Pancreas (tissue), 10 donors: Measurements from ENCODE around the gene GTF3A. TPM values are rescaled to one million over a fixed set of nuclear protein-coding genes. Genes with fewer than 3 reads are reported as not detected.

Source experiments
- ATAC-seq, 4 donors: fragments of 200-7000 bp; cut with Tn5 transposase; one replicate each; pipeline versions ENCODE4 v1.8.0 to v1.9.1; 2020; ENCODE audit warnings: mild to moderate bottlenecking in 4 of 4, moderate library complexity in 4 of 4
- DNase-seq, 6 donors: peaks; one replicate each; pipeline ENCODE4 v3.0.0-alpha.2; 2020
- FAIRE-seq: peaks from 2 replicates; lab custom pipeline; 2012; peaks lifted over from hg19 to GRCh38; lab: Jason Lieb, UNC
- H3K27ac ChIP-seq, 4 donors: fragments of 200-600 bp; sonication (generic); 1 replicate in 3 of 4; 2 replicates in 1 of 4; pipeline versions ENCODE4 v1.5.0 to v1.8.0; 2020
- H3K27me3 ChIP-seq, 4 donors: fragments of 200-600 bp; one replicate each; pipeline ENCODE4 v1.8.0; 2021
- H3K36me3 ChIP-seq, 3 donors: fragments of 200-600 bp; sonication (generic) in 1 of 3; one replicate each; pipeline versions ENCODE4 v1.5.0 to v1.8.0; 2020 to 2021
- H3K4me1 ChIP-seq, 3 donors: fragments of 200-600 bp; one replicate each; pipeline ENCODE4 v1.8.0; 2021
- H3K4me3 ChIP-seq, 4 donors: fragments of 200-600 bp; sonication (generic) in 2 of 4; one replicate each; pipeline versions ENCODE4 v1.5.0 to v1.8.0; 2020 to 2021
- H3K9me3 ChIP-seq, 4 donors: fragments of 200-600 bp; one replicate each; pipeline ENCODE4 v1.8.0; 2021
- CTCF ChIP-seq, 4 donors: fragments of 200-600 bp; sonication (generic) in 3 of 4; IDR thresholded peaks; one replicate each; pipeline versions ENCODE4 v1.5.0 to v1.8.0; 2021; ENCODE audit warnings: antibody characterized with exemption in 4 of 4
- WGBS, 2 donors: extraction: QIAGEN DNeasy Blood & Tissue Kit; methylation state at CpG; one replicate each; pipeline ENCODE4 v1.1.7; 2013; 5-methylcytosine and 5-hydroxymethylcytosine counted together
- intact Hi-C, 3 donors: fragments of 100-400 bp; cut with DNase I; formaldehyde crosslinking; loops; one replicate each; pipeline versions ENCODE4 v1.11.1 to v1.14.2; 2022
- polyA plus RNA-seq, 2 donors: library from polyadenylated mRNA; stranded (reverse); fragments of 200-250 nt; gene quantifications; one replicate each; pipeline ENCODE4 v1.2.3, GENCODE V29; 2013
- total RNA-seq, 6 donors: library from RNA; stranded (reverse); fragmentation: NEBNext Ultra II Directional in 4 of 6; extraction: Animal tissue kit (Norgen Biotek cat#: 25700) in 4 of 6; gene quantifications; one replicate each; pipeline versions ENCODE4 v1.2.1 to v1.2.4, GENCODE V29; 2021 to 2023
- donor health status: healthy with polysubstance abuse.
- donor health status: DM: no; HTN: no; CAD: no; lungs with moderate emphysema.
- donor health status: DM: no; HTN: no; CAD: no.
- donor health status: control.
- donor health status: control.
- donor health status: Bipolar disorder and iron deficiency.
- donor health status: DM: yes; HTN: yes; CAD: no.
- donor health status: DM: no; HTN: no; CAD: no.
- donor health status: DM: no; HTN: no; CAD: no.
- donor health status: DM: yes; HTN: yes; CAD: no.

Gene GTF3A
- total and polyA plus RNA-seq, 8 donors = 39.5 to 130 (median 54.3) TPM

- H3K27me3 ChIP-seq = no peaks in the 10 kb centered on the region
- peaks cover 5 to 14% (median 14%) of the 10 kb centered on the region in 3 donors for H3K4me1 ChIP-seq
- 86 to 94% methylated on average over 2 of the region's 2 CpGs for WGBS, 2 donors
- ATAC-seq (no peak), FAIRE-seq (no peak), DNase-seq (no peak)
- peaks cover 0 to 12% (median 7%) of the 10 kb centered on the region in 3 donors for H3K36me3 ChIP-seq
- no peak overlapping the region for H3K27ac ChIP-seq
- no peak overlapping the region for H3K4me3 ChIP-seq
- no peaks in the 10 kb centered on the region for H3K9me3 ChIP-seq
- intact Hi-C loops = no loop called here
- no peak for TF ChIP-seq CTCF (IDR thresholded peaks at IDR 0.05)
Observed at GRCh38 chr13:27427641-27428040, 3.2 kb downstream of the GTF3A start.

- FAIRE-seq (no peak), ATAC-seq (no peak), DNase-seq (no peak)
- TF ChIP-seq CTCF (IDR thresholded peaks at IDR 0.05) = no peak
- intact Hi-C loops = no loop called here
- Histone ChIP-seq H3K4me3 (no peak overlapping the region), H3K36me3 (peaks cover 0 to 17% (median 12%) of the 10 kb centered on the region in 3 donors), H3K4me1 (peaks cover 5 to 14% (median 14%) of the 10 kb centered on the region in 3 donors), H3K9me3 (no peaks in the 10 kb centered on the region), H3K27ac (no peak overlapping the region), H3K27me3 (no peaks in the 10 kb centered on the region)
- 80 to 86% methylated on average over 5 of the region's 5 CpGs for WGBS, 2 donors
Observed at GRCh38 chr13:27428160-27428559, 3.7 kb downstream of the GTF3A start.

- intact Hi-C loops = no loop called here
- H3K36me3 ChIP-seq = peaks cover 3 to 48% (median 18%) of the 10 kb centered on the region in 3 donors
- FAIRE-seq = no peak
Observed at GRCh38 chr13:27432180-27432579, 7.8 kb downstream of the GTF3A start.

GRCh38 chr13:27432611-27433210, 8.3 kb downstream of the GTF3A start:
- WGBS, 2 donors = 72 to 74% methylated on average over 12 of the region's 12 CpGs
- H3K27ac ChIP-seq = no peak overlapping the region
- TF ChIP-seq CTCF (IDR thresholded peaks at IDR 0.05) = no peak
- no peak overlapping the region for H3K4me3 ChIP-seq
- intact Hi-C loops = no loop called here
- DNase-seq (no peak), FAIRE-seq (no peak), ATAC-seq (no peak)
- H3K36me3 ChIP-seq = peaks cover 3 to 48% (median 18%) of the 10 kb centered on the region in 3 donors
- H3K9me3 ChIP-seq = no peaks in the 10 kb centered on the region
- H3K4me1 ChIP-seq = no peaks in the 10 kb centered on the region
- no peaks in the 10 kb centered on the region for H3K27me3 ChIP-seq

More at GRCh38 chr13:27432180-27432579, 7.8 kb downstream of the GTF3A start:
- TF ChIP-seq CTCF (IDR thresholded peaks at IDR 0.05) = no peak
- no peaks in the 10 kb centered on the region for H3K4me1 ChIP-seq
- 84 to 90% methylated on average over 3 of the region's 3 CpGs for WGBS, 2 donors
- no peak overlapping the region for H3K27ac ChIP-seq
- no peaks in the 10 kb centered on the region for H3K9me3 ChIP-seq
- DNase-seq (no peak), ATAC-seq (no peak)
- H3K4me3 ChIP-seq = no peak overlapping the region
- no peaks in the 10 kb centered on the region for H3K27me3 ChIP-seq

GRCh38 chr13:27437126-27437525, 12.7 kb downstream of the GTF3A start:
- ATAC-seq = no peak
- H3K36me3 ChIP-seq = peaks cover 3 to 65% (median 17%) of the 10 kb centered on the region in 3 donors
- TF ChIP-seq CTCF (IDR thresholded peaks at IDR 0.05) = no peak
- no peak overlapping the region for H3K27ac ChIP-seq
- no peaks in the 10 kb centered on the region for H3K27me3 ChIP-seq
- H3K4me3 ChIP-seq = no peak overlapping the region
- intact Hi-C loops = no loop called here
- DNase-seq = no peak
- H3K4me1 ChIP-seq = no peaks in the 10 kb centered on the region
- 81 to 85% methylated on average over 2 of the region's 2 CpGs for WGBS, 2 donors
- no peak for FAIRE-seq
- H3K9me3 ChIP-seq = no peaks in the 10 kb centered on the region
